ENCODE measurements around the gene NRL.

DNA sequence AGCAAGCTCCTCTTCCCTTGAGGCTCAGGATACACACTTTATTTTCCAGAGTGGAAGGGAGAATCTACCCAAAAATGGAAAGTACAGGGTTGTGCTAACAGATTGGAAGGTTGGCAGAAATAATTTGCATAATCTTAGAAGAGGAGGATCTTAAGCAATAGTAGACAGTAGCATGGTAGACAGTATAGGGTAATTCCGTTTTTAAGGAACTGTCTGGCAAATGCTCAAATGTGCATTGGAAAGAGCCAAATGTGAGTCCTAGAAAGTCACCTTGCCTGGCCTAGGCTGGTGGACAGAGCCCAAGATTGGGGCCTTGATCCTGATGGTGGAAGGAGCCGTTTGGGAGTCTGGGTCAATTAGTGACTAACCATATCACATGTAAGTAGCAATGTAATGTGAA lies 76.1 kb downstream of the NRL start:
- TF ChIP-seq EZH2phosphoT487 (IDR thresholded peaks at IDR 0.05; ENCODE audit: insufficient read depth, low read depth) (no peak), EZH2 (IDR thresholded peaks at IDR 0.05; ENCODE audit: insufficient read depth, poor library complexity, severe bottlenecking) (no peak)
